HFFc6 (cell line): ENCODE measurements around the gene RAET1E. TPM values are rescaled to one million over a fixed set of nuclear protein-coding genes. Genes with fewer than 3 reads are reported as not detected.

ENCODE experiments used
- DNase-seq: peaks from one replicate; pipeline ENCODE4 v3.0.0-alpha.2; 2018
- H3K27ac Mint-ChIP-seq: 2 replicates; pipeline ENCODE4 v1.8.0; 2020; ENCODE audit warnings: mild to moderate bottlenecking, mixed read lengths
- H3K27me3 Mint-ChIP-seq: 2 replicates; pipeline ENCODE4 v1.8.0; 2021; ENCODE audit warnings: mild to moderate bottlenecking, moderate library complexity, mixed read lengths; ENCODE audit not compliant: insufficient read depth
- H3K36me3 Mint-ChIP-seq: 2 replicates; pipeline ENCODE4 v1.8.0; 2021; ENCODE audit warnings: low read depth, mixed read lengths
- H3K4me1 Mint-ChIP-seq: 2 replicates; pipeline ENCODE4 v1.8.0; 2020; ENCODE audit warnings: low read depth, mixed read lengths
- H3K4me3 Mint-ChIP-seq: 2 replicates; pipeline ENCODE4 v1.8.0; 2020; ENCODE audit warnings: mild to moderate bottlenecking, moderate library complexity, mixed read lengths
- H3K9me3 Mint-ChIP-seq: 2 replicates; pipeline ENCODE4 v1.8.0; 2020; ENCODE audit warnings: mild to moderate bottlenecking, mixed read lengths
- total RNA-seq, 6 experiments: library from RNA; stranded (reverse); fragmentation: NEBNext Ultra II Directional; extraction: Animal tissue kit (Norgen Biotek cat#: 25700); gene quantifications; 2 replicates in 1 of 6; 3 replicates in 5 of 6; pipeline ENCODE4 v1.2.3, GENCODE V29; 2021
- TF ChIP-seq, protein P1 (sequence below): fragments of 200-600 bp; sonication (generic); IDR thresholded peaks from 2 replicates; pipeline ENCODE4 v1.5.0; 2021; ENCODE audit warnings: antibody characterized with exemption, mild to moderate bottlenecking

Gene RAET1E
- total RNA-seq, 6 experiments from 2014 or later, result 0.14 to 0.41 (median 0.26) TPM; not detected in 1

DNA sequence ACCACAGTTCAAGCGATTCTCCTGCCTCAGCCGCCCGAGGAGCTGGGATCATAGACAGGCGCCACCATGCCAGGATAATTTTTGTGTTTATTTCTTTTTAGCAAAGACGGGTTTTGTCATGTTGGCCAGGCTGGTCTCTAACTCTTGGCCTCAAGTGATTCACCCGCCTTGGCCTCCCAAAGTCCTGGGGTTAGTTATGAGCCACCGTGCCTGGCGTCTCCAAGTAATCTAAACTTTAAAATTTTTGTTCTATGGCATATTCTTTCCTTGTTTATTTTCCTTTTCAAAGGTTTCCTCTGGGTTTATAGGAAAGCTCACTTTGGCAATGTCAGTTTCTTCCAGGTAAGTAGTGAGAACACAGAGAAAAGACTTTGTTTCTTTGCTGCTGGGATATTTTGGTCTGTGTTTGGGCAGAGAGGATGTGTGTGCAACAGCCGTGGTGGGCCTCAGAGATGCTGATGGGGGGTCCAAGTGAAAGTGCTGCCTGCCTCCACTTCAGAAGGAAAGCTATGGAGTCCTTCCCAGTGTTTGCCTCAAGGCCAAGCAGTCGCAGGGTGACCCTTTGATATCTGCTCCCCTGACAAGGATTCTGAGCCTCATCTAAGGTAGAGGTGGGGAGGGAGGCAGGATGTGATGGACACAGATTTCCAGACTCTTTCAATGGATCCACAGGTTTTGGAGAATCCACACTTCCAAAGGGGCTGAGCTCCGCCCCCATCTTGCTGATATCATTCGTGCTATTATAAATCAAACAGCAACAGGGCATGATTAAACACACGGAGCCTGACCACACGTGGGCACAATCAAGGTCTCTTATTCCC, 36.1 kb downstream of the RAET1E start:
- Mint-ChIP-seq H3K27me3 (peaks cover 4% of the 10 kb centered on the region; the same call in 1 of the 2 replicates), H3K4me1 (peaks cover 67% of the 10 kb centered on the region), H3K9me3 (no peaks in the 10 kb centered on the region), H3K36me3 (no peaks in the 10 kb centered on the region), H3K27ac (peak overlapping the region; percentile 71), H3K4me3 (peak overlapping the region; percentile 91)
- DNase-seq, result no peak
- TF ChIP-seq, protein P1, sequence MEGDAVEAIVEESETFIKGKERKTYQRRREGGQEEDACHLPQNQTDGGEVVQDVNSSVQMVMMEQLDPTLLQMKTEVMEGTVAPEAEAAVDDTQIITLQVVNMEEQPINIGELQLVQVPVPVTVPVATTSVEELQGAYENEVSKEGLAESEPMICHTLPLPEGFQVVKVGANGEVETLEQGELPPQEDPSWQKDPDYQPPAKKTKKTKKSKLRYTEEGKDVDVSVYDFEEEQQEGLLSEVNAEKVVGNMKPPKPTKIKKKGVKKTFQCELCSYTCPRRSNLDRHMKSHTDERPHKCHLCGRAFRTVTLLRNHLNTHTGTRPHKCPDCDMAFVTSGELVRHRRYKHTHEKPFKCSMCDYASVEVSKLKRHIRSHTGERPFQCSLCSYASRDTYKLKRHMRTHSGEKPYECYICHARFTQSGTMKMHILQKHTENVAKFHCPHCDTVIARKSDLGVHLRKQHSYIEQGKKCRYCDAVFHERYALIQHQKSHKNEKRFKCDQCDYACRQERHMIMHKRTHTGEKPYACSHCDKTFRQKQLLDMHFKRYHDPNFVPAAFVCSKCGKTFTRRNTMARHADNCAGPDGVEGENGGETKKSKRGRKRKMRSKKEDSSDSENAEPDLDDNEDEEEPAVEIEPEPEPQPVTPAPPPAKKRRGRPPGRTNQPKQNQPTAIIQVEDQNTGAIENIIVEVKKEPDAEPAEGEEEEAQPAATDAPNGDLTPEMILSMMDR, result no peak

DNA sequence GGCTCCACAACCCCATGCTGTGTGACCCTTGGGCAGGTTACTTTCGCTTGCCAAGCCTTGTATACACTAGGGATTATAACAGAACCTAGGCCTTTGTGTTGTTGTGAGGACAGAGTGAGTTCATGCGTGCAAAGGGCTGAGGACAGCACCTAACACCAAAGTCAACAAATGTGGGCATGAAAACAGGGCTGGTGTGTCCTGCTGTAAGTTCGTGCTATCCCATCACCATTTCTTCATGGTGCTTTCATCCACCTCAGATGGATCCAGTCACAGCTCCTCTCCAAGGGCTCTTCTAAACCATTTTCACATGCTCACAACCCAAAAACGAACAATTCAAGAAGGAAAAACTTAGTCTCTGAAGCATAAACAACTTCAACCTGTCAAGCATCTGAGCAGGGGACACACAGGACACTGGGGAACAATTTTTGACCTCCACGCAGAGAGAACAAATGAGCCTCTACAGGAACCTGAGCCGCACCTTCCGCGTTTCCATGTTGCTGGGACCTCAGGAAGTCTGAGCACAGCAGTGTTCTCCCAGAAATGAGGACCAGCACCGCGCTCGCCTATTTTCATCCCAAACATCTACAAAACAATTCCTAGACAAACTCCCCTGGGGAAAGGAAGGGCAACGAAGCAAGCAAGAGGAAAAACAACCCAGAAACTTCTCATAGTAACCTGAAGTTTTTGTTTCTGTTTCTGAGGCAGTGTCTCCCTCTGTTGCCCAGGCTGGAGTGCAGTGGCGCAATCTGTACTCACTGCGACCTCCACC, 36.9 kb downstream of the RAET1E start:
- H3K36me3 Mint-ChIP-seq, result no peaks in the 10 kb centered on the region
- H3K4me3 Mint-ChIP-seq, result peak overlapping the region; percentile 3; the same call in 1 of the 2 replicates
- peaks cover 75% of the 10 kb centered on the region for H3K4me1 Mint-ChIP-seq
- no peaks in the 10 kb centered on the region for H3K9me3 Mint-ChIP-seq
- no peaks in the 10 kb centered on the region for H3K27me3 Mint-ChIP-seq
- TF ChIP-seq, protein P1, result no peak
- DNase-seq, result no peak
- H3K27ac Mint-ChIP-seq, result peak overlapping the region; percentile 71

DNA sequence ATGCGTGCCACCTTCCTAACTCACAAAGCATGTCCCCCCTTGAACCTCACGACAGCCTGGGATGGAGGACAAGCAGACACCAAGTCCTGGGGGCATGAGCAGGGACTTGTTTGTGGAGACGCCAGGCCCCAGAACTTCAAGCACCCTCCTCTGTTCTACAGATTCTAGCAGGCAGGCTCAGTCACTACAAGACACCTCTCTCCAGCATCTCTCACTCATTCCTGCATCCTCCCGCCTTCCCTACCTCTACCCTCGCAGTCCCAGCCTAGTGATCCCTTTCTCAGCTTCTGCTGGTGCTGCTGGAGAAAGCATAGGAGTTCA, 37.4 kb downstream of the RAET1E start:
- DNase-seq, result no peak
- TF ChIP-seq, protein P1, result no peak
- Mint-ChIP-seq H3K9me3 (no peaks in the 10 kb centered on the region), H3K27ac (peak overlapping the region; percentile 71), H3K4me1 (peaks cover 80% of the 10 kb centered on the region), H3K27me3 (no peaks in the 10 kb centered on the region), H3K36me3 (no peaks in the 10 kb centered on the region), H3K4me3 (no peak overlapping the region)

DNA sequence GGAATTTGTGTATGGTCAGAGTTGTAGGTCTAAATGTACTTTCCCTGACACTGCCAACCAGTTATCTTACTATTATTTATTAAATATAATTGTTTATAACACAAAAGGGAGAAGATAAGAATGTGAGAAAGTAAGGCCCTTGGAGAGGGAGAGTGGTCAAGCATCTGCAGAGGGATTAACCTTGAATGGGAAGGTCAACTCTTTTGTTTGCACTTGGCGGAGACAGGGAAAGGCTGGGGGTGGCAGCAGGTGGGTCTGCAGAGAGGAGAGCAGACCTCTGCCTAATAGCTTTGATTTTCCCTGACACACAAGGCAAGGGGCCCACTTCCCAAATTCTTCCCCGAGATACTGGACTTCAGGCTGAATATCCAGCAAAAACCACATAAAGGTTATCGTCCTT, 38.0 kb downstream of the RAET1E start:
- H3K27ac Mint-ChIP-seq, result peak overlapping the region; percentile 55

DNA sequence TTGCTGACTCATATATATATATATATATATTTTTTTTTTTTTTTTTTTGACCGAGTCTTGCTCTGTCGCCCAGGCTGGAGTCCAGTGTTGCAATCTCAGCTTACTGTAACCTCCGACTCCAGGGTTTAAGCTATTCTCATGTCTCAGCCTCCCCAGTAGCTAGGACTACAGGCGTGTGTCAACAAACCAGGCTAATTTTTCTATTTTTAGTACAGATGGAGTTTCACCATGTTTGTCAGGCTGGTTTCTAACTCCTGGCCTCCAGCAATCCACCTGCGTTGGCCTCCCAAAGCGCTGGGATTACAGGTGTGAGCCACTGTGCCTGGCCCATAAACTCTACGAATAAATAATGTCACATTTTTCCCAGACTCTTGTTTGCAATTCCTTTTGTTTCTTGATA, 38.5 kb downstream of the RAET1E start:
- Mint-ChIP-seq H3K9me3 (no peaks in the 10 kb centered on the region), H3K36me3 (no peaks in the 10 kb centered on the region), H3K27ac (peak overlapping the region; percentile 55), H3K4me1 (peaks cover 84% of the 10 kb centered on the region), H3K4me3 (peak overlapping the region; percentile 45; the same call in 1 of the 2 replicates), H3K27me3 (no peaks in the 10 kb centered on the region)
- TF ChIP-seq, protein P1, result no peak
- peak; percentile 92 for DNase-seq

More for the DNA sequence above, 38.0 kb downstream of the RAET1E start:
- TF ChIP-seq, protein P1, result no peak
- Mint-ChIP-seq H3K27me3 (no peaks in the 10 kb centered on the region), H3K4me3 (no peak overlapping the region), H3K36me3 (no peaks in the 10 kb centered on the region), H3K9me3 (no peaks in the 10 kb centered on the region), H3K4me1 (peaks cover 82% of the 10 kb centered on the region)
- DNase-seq, result no peak
